H9 (cell line): Measurements from ENCODE around the gene TBC1D3B. TPM values are rescaled to one million over a fixed set of nuclear protein-coding genes. Genes with fewer than 3 reads are reported as not detected.

Experiments used
- DNase-seq: peaks from one replicate; pipeline ENCODE4 v3.0.0-alpha.2; 2017
- H2AFZ ChIP-seq: one replicate; pipeline ENCODE4 v1.6.1; 2013; ENCODE audit warnings: mild to moderate bottlenecking, low read length, control low read depth, moderate library complexity
- H2AK5ac ChIP-seq: 2 replicates; pipeline ENCODE4 v1.6.1; 2013; ENCODE audit warnings: low read length, control low read depth, mixed read lengths; ENCODE audit not compliant: insufficient read length
- H2BK120ac ChIP-seq: one replicate; pipeline ENCODE4 v1.6.1; 2013; ENCODE audit warnings: low read depth, mild to moderate bottlenecking, low read length, control low read depth, inconsistent platforms; ENCODE audit not compliant: poor library complexity, severe bottlenecking
- H2BK12ac ChIP-seq: 2 replicates; pipeline ENCODE4 v1.6.1; 2013; ENCODE audit warnings: low read length, control low read depth, mixed read lengths, low read depth; ENCODE audit not compliant: insufficient read length
- H2BK15ac ChIP-seq: 2 replicates; pipeline ENCODE4 v1.6.1; 2013; ENCODE audit warnings: low read depth, low read length, control low read depth
- H2BK20ac ChIP-seq: one replicate; pipeline ENCODE4 v1.6.1; 2013; ENCODE audit warnings: low read depth, mild to moderate bottlenecking, low read length, control low read depth, inconsistent platforms; ENCODE audit not compliant: poor library complexity, severe bottlenecking
- H2BK5ac ChIP-seq: 2 replicates; pipeline ENCODE4 v1.6.1; 2013; ENCODE audit warnings: low read length, control low read depth, mixed read lengths; ENCODE audit not compliant: insufficient read length
- H3K14ac ChIP-seq: 2 replicates; pipeline ENCODE4 v1.6.1; 2013; ENCODE audit warnings: low read length, control low read depth; ENCODE audit not compliant: insufficient read depth
- H3K18ac ChIP-seq: 2 replicates; pipeline ENCODE4 v1.6.1; 2013; ENCODE audit warnings: low read depth, mild to moderate bottlenecking, mixed read lengths, low read length, control low read depth; ENCODE audit not compliant: insufficient read length
- H3K23ac ChIP-seq: 2 replicates; pipeline ENCODE4 v1.6.1; 2013; ENCODE audit warnings: low read length, control low read depth, mixed read lengths, low read depth; ENCODE audit not compliant: insufficient read length
- H3K23me2 ChIP-seq: 2 replicates; pipeline ENCODE4 v1.6.1; 2013; ENCODE audit warnings: low read depth, mild to moderate bottlenecking, mixed read lengths, low read length, control low read depth; ENCODE audit not compliant: insufficient read length, poor library complexity, severe bottlenecking
- H3K27ac ChIP-seq: 2 replicates; pipeline ENCODE4 v1.5.1; 2013; ENCODE audit warnings: low read length, control low read depth, mixed read lengths, low read depth; ENCODE audit not compliant: insufficient read length
- H3K27me3 ChIP-seq: 2 replicates; pipeline ENCODE4 v1.6.1; 2013; ENCODE audit warnings: low read length, control low read depth, inconsistent platforms; ENCODE audit not compliant: insufficient read depth
- H3K4ac ChIP-seq: 2 replicates; pipeline ENCODE4 v1.6.1; 2013; ENCODE audit warnings: low read depth, mild to moderate bottlenecking, control low read depth, inconsistent platforms, low read length, moderate library complexity
- H3K4me1 ChIP-seq: 2 replicates; pipeline ENCODE4 v1.6.1; 2013; ENCODE audit warnings: low read length, control low read depth, inconsistent platforms; ENCODE audit not compliant: insufficient read depth
- H3K4me2 ChIP-seq: 2 replicates; pipeline ENCODE4 v1.6.1; 2013; ENCODE audit warnings: low read length, control low read depth, mixed read lengths; ENCODE audit not compliant: insufficient read length, insufficient read depth
- H3K56ac ChIP-seq: 2 replicates; pipeline ENCODE4 v1.6.1; 2013; ENCODE audit warnings: low read depth, mild to moderate bottlenecking, mixed read lengths, low read length, control low read depth; ENCODE audit not compliant: insufficient read length
- H3K79me1 ChIP-seq: 2 replicates; pipeline ENCODE4 v1.6.1; 2013; ENCODE audit warnings: low read depth, mild to moderate bottlenecking, moderate library complexity, low read length, control low read depth, inconsistent platforms; ENCODE audit not compliant: insufficient read depth, poor library complexity, severe bottlenecking
- H3K79me2 ChIP-seq: 2 replicates; pipeline ENCODE4 v1.6.1; 2013; ENCODE audit warnings: low read length, control low read depth, inconsistent platforms; ENCODE audit not compliant: insufficient read depth
- H3K9ac ChIP-seq: 2 replicates; pipeline ENCODE4 v1.6.1; 2013; ENCODE audit warnings: low read length, control low read depth, mixed read lengths; ENCODE audit not compliant: insufficient read length; ENCODE audit errors: extremely low read depth
- H3K9me3 ChIP-seq: one replicate; pipeline ENCODE4 v1.6.1; 2013; ENCODE audit warnings: low read depth, low read length, inconsistent platforms; ENCODE audit not compliant: control insufficient read depth
- H3T11ph ChIP-seq: one replicate; pipeline ENCODE4 v1.6.1; 2013; ENCODE audit warnings: mild to moderate bottlenecking, low read length, control low read depth, inconsistent platforms
- H4K20me1 ChIP-seq: one replicate; pipeline ENCODE4 v1.6.1; 2013; ENCODE audit not compliant: control insufficient read depth, insufficient read length, insufficient read depth
- H4K5ac ChIP-seq: 2 replicates; pipeline ENCODE4 v1.6.1; 2013; ENCODE audit warnings: low read depth, mild to moderate bottlenecking, mixed read lengths, low read length, control low read depth; ENCODE audit not compliant: insufficient read length
- H4K8ac ChIP-seq: replicated peaks from 2 replicates; pipeline ENCODE4 v1.6.1; 2013; ENCODE audit warnings: low read length, control low read depth, mixed read lengths, low read depth; ENCODE audit not compliant: insufficient read length
- H4K91ac ChIP-seq: 2 replicates; pipeline ENCODE4 v1.6.1; 2013; ENCODE audit warnings: low read depth, mild to moderate bottlenecking, moderate library complexity, mixed read lengths, low read length, control low read depth; ENCODE audit not compliant: insufficient read length
- H3K27ac Mint-ChIP-seq, 3 experiments: 2 replicates in 2 of 3; 3 replicates in 1 of 3; pipeline ENCODE4 v1.8.0; 2020 to 2021; ENCODE audit warnings: mixed read lengths in 3 of 3, mild to moderate bottlenecking in 1 of 3, moderate library complexity in 1 of 3
- H3K27me3 Mint-ChIP-seq: 2 replicates; pipeline ENCODE4 v1.8.0; 2021; ENCODE audit warnings: low read depth, mild to moderate bottlenecking, moderate library complexity, mixed read lengths
- H3K36me3 Mint-ChIP-seq, 3 experiments: 2 replicates in 2 of 3; 3 replicates in 1 of 3; pipeline ENCODE4 v1.8.0; 2020 to 2021; ENCODE audit warnings: low read depth in 3 of 3, mixed read lengths in 3 of 3; ENCODE audit not compliant: insufficient read depth in 1 of 3
- H3K4me1 Mint-ChIP-seq, 2 experiments: 2 replicates each; pipeline ENCODE4 v1.8.0; 2020; ENCODE audit warnings: mixed read lengths in 2 of 2
- H3K4me3 Mint-ChIP-seq, 2 experiments: 2 replicates in 1 of 2; 3 replicates in 1 of 2; pipeline ENCODE4 v1.8.0; 2020 to 2021; ENCODE audit warnings: mild to moderate bottlenecking in 2 of 2, mixed read lengths in 2 of 2, moderate library complexity in 1 of 2
- H3K9me3 Mint-ChIP-seq, 2 experiments: 2 replicates in 1 of 2; 3 replicates in 1 of 2; pipeline ENCODE4 v1.8.0; 2020; ENCODE audit warnings: mild to moderate bottlenecking in 2 of 2, mixed read lengths in 2 of 2, moderate library complexity in 1 of 2
- WGBS: extraction: QIAGEN DNeasy Blood & Tissue Kit; methylation state at CpG from one replicate; pipeline ENCODE4 v1.1.7; 2013; ENCODE audit warnings: missing lambda C conversion rate, low lambda C conversion rate, mixed read lengths; ENCODE audit not compliant: insufficient read length; ENCODE audit errors: extremely low coverage; 5-methylcytosine and 5-hydroxymethylcytosine counted together
- total RNA-seq: library from RNA; stranded (reverse); gene quantifications from 2 replicates; pipeline ENCODE4 v1.2.1, GENCODE V29; 2021
- TF ChIP-seq, protein P1 (sequence below): fragments of 200-600 bp; sonication (generic); conservative IDR thresholded peaks from 3 replicates; pipeline ENCODE4 v1.8.0; 2021; ENCODE audit warnings: antibody characterized with exemption, mild to moderate bottlenecking

Gene TBC1D3B
- total RNA-seq, 1 experiment from 2014 or later: 8.8 TPM

GRCh38 chr17:36144981-36145729 is 31.3 kb downstream of the TBC1D3B start:
- Histone ChIP-seq H2BK15ac (no peak overlapping the region), H2BK5ac (no peak overlapping the region), H2AFZ (no peak overlapping the region), H4K20me1 (no peaks in the 10 kb centered on the region), H3T11ph (no peak overlapping the region), H2BK120ac (no peak overlapping the region), H3K23ac (no peak overlapping the region), H3K18ac (no peak overlapping the region), H4K91ac (no peak overlapping the region), H3K23me2 (no peaks in the 10 kb centered on the region), H3K14ac (no peak overlapping the region), H3K4me2 (no peak overlapping the region), H3K79me1 (no peaks in the 10 kb centered on the region), H4K8ac (no peak overlapping the region), H3K56ac (no peak overlapping the region), H3K9me3 (no peaks in the 10 kb centered on the region), H3K27ac (no peak overlapping the region), H3K4ac (no peak overlapping the region), H2AK5ac (no peak overlapping the region), H3K27me3 (no peaks in the 10 kb centered on the region), H2BK20ac (no peak overlapping the region), H3K4me1 (no peaks in the 10 kb centered on the region), H4K5ac (no peak overlapping the region), H3K9ac (no peak overlapping the region), H2BK12ac (no peak overlapping the region), H3K79me2 (no peaks in the 10 kb centered on the region)
- Mint-ChIP-seq H3K4me3 (no peak overlapping the region), H3K4me1 (peaks cover 14 to 21% of the 10 kb centered on the region in 2 experiments), H3K27me3 (peaks cover 34% of the 10 kb centered on the region), H3K9me3 (no peaks in the 10 kb centered on the region), H3K27ac (no peak overlapping the region), H3K36me3 (no peaks in the 10 kb centered on the region)
- TF ChIP-seq, protein P1, sequence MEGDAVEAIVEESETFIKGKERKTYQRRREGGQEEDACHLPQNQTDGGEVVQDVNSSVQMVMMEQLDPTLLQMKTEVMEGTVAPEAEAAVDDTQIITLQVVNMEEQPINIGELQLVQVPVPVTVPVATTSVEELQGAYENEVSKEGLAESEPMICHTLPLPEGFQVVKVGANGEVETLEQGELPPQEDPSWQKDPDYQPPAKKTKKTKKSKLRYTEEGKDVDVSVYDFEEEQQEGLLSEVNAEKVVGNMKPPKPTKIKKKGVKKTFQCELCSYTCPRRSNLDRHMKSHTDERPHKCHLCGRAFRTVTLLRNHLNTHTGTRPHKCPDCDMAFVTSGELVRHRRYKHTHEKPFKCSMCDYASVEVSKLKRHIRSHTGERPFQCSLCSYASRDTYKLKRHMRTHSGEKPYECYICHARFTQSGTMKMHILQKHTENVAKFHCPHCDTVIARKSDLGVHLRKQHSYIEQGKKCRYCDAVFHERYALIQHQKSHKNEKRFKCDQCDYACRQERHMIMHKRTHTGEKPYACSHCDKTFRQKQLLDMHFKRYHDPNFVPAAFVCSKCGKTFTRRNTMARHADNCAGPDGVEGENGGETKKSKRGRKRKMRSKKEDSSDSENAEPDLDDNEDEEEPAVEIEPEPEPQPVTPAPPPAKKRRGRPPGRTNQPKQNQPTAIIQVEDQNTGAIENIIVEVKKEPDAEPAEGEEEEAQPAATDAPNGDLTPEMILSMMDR: no peak
- no CpG with 5 or more reads among the region's 5 CpGs for WGBS
- DNase-seq: no peak
